HG02840 (cell line): ENCODE data around the gene C2orf49.
"Not testable (repeated sequence)": the region's sequence is repeated elsewhere in the genome, so short reads cannot be mapped to it uniquely, and the experiment has no call there.

Experiments used
- ATAC-seq: cut with Tn5 transposase; IDR thresholded peaks from one replicate; pipeline ENCODE4 v1.9.1; 2021; ENCODE audit warnings: mild to moderate bottlenecking, moderate library complexity, moderate number of reproducible peaks; ENCODE audit not compliant: unreplicated experiment, low FRiP score

C2orf49 gene

DNA sequence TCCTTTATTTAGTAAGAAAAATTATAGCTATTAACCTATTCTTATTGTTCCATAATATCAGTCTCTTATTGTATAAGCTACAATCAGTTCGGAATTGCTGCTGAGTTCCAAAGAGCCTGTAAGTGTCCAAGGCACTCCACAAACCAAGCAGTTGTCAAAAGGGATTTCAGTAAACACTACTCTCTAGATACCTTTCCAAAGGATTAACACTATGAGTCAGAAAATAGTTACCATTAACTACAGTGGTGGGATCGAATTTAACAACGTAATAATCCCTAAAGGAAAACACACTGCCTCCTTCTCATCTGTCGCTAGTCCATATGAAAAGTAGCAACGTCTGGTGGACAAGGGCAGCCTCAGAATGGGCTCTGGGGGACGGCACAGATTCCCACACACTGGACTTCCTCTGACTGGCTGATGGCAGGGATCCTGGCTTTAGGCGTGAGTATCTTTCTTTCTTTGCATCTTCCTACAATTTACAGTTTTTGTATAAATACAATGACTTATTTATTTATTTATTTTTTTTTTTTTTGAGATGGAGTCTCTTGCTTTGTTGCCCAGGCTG, 16.6 kb upstream of the C2orf49 start:
- ATAC-seq, result no peak

DNA sequence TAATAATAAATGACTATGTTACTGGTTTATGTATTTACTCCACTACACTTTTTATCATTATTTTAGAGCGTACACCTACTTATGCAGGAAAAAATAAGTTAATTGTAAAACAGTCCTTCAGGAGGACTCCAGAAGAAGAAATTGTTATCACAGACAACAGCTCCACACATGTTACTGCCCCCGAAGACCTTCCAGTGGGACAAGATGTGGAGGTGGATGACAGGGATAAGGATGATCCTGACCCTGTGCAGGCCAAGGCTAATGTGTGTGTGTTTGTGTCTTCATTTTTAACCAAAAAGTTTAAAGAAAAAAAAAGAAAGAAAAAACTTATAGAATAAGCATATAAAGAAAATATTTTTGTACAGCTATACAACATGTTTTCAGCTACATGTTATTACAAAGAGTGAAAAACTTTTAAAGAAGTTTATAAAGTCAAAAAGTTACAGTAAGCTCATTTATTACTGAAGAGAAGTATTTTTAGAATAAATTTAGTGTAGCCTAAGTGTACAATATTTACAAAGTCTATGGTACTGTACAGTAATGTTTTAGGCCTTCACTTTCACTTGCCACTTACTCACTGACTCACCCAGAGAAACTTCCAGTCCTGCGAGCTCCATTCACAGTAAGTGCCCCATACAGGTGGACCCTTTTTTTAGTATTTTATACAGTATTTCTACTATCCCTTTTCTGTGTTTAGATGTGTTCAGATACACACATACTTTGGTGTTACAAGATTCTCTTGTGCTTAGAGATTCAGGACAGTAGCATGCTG, 15.3 kb upstream of the C2orf49 start:
- no peak for ATAC-seq

- ATAC-seq, result no peak
Observed at GRCh38 chr2:105323111-105323510, 14.2 kb upstream of the C2orf49 start.

DNA sequence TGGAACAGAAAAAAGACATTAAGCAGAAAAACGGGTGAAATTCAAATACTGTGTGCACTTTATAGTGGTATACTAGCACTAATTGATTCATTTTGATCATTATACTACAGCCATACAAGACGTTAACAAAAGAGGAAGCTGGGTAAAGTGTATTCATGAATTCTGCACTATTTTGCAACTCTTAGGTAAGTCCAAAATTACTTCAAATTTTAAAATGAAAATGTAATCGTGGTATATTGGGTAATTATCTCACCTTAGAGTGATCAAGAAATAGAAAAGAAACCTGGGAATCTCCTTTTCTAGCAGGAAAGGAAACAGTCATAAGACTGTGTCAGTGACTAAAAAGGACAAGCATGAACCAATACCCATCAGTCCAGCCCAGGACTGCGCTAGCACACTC, 13.2 kb upstream of the C2orf49 start:
- ATAC-seq, result no peak

DNA sequence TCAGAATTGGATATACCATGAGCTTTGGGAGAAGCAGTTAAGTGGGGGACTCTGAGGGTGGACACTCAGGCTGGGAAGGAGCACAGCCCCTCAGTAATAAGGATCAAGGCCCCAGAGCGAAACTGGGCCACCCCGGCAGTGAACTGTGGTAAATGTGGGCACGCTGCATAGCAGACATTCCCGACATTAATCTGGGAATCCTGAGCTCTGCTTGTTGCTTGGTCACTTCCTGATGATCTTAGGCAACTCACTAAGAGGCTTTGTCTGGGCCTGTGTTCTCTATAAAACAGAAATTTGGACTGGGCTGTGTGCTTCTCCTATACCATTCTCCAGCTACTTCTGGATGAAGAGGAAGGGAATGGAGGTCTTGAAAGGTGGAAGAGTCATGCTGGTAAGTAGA, 12.6 kb upstream of the C2orf49 start:
- no peak for ATAC-seq

- no peak for ATAC-seq
Observed at GRCh38 chr2:105325389-105325963, 11.9 kb upstream of the C2orf49 start.

GRCh38 chr2:105327271-105327670, 10.1 kb upstream of the C2orf49 start:
- ATAC-seq, result not testable (repeated sequence)

GRCh38 chr2:105327690-105328089, 9.7 kb upstream of the C2orf49 start:
- ATAC-seq, result no peak

DNA sequence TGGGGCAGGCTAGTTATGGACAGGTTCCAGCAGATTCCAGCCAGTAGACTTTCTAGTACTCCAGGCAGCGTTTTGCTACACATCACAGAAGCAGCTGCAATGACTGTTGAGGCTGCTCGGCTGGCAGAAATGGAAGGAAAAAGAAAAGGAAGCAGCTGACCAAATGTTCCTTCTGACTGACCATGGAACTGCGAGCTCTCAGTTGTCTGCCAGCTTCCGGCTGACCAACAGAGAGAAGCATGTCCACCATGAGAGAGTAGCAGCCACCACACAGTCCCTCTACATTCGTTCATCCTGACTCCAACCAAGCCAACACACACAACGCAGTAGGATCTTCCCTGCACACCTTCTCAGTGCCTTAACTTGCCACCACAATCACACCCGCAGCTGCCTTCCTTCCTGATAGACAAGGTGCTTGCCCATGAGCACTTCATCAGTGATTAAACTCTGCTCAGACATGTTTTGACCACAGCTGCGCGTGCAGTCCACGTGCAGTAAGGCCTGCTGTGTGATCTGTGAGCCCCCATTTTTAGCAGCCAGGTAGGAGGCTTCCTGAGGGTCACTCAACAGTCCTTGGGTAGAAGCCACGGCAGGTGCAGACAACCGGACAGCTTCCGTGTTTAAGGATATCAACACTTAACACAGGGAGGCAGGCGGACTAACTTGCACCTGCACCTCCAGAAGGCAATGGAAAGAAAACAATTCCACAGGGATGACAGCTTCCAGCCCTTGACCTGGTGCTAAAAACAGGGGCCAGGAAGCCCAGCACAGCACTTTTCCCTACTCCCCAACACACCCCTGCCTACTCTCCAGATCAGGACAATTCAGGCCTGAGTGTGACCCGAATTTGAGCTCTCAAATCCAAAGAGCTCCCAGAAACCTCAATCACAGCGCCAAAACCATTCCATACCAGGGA, 8.8 kb upstream of the C2orf49 start:
- no peak for ATAC-seq

DNA sequence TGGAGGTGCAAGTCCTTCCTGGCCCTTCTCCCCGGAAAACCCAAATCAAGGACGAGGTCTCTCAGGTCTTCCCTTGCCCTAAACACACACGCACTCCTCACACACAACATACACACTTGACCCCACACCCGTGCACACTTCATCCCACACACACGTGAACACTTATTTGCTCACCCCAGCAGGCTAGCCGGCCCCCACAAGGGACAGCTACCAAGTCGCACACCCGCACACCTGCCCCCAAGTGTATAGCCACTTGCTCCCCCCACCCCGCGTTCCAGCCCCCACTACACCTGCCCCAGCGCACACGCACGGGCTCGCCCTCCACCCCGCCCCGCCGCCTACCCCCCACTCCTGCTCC, 8.2 kb upstream of the C2orf49 start:
- no peak for ATAC-seq

- peak; percentile 66 for ATAC-seq
Observed at GRCh38 chr2:105329561-105330495, 7.5 kb upstream of the C2orf49 start, which contains the start of gene TGFBRAP1. Gene TGFBRAP1, minus strand, starts transcription at chr2:105329735. Its CDS starts 21,434 bp downstream, at chr2:105308301.

GRCh38 chr2:105330681-105331375, 6.5 kb upstream of the C2orf49 start:
- ATAC-seq, result no peak

DNA sequence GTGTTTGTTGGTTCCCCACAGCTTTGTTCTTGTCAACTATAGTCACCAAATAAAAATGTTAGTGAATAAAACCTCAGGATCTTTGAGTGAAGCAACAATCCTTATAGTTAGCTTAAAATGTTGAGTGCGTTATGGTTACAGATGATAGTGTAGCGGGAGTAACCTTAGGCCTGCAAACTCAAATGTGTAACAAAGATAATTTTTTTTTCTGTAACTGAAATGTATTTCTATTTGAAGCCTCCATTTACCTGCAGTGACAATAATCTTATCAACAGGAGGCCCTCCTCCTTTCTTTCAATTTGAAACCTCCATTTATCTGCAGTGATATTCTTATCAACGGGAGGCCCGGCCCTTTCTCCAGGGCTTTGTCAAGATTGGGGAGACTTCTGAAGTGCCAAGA, 3.1 kb upstream of the C2orf49 start:
- no peak for ATAC-seq

DNA sequence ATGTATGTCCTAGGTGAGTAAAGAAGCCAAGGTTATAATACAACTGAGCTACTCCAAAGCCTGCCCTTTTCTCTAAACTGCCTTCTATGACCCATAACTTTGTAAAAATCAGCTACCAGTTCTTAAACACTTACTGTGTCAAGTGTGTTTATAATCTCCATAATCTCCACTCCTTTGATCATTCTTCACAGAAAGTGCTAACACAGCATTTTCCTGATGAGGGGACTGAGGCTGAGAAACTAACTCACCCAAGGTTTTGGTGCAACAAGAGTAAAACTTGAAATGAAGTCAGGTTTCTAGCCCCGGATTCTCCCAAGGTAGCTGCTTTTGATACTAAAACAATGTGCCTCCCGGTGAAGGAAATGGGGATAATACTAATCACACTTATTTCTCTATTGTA, 1.9 kb upstream of the C2orf49 start:
- ATAC-seq, result no peak

- ATAC-seq, result no peak
Observed at GRCh38 chr2:105336786-105337121, 586 bp upstream of the C2orf49 start.

- no peak for ATAC-seq
Observed at GRCh38 chr2:105338020-105338385, 663 bp downstream of the C2orf49 start.

DNA sequence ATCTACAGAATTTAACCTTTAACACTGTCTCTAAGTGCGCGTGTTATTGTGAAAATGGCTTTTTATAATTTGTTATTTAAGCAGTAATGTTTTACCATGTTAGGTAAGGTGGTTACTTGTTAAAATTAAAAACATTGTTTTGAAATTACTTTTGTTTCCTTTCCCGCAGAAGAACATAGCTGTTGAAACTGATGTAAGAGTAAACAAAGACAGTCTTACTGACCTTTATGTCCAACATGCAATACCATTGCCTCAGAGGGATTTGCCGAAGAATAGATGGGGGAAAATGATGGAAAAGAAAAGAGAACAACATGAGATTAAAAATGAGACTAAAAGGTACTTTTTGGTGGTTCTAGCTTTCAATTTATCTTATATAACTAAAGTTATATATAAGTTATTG, 2.1 kb downstream of the C2orf49 start:
- no peak for ATAC-seq

DNA sequence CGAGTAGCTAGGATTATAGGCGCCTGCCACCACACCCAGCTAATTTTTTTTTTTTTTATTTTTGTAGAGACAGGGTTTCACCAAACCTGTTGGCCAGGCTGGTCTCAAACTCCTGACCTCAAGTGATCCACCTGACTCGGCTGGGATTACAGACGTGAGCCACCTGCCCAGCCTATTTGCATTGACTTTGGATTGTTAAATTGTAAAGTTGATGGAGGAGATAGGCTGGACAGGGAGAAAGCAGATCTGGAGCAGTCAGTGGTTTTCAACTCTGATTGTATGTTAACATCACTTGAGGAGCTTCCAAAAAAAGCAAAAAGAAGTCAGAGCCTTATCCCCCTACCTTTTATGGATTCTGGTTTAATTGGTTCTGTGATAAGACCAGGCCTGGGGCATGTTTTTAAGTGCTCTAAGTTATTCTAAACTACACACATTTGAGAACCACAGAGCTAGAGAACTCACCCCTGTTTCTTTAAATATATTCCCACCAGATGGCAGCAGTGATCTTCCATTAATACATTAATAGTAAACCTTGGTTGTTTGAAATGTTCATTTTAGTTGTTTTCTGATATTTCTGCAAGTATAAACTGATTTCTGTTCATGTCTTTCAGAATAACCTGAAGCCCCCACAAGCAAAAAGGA, 7.5 kb downstream of the C2orf49 start:
- ATAC-seq, result no peak

GRCh38 chr2:105357122-105357521, 19.8 kb downstream of the C2orf49 start:
- ATAC-seq, result no peak
